ENCODE measurements around the gene POLR2J.
A peak's percentile ranks its signal among the peaks of the same experiment; 100 is the strongest.
"Not testable (repeated sequence)": the region's sequence is repeated elsewhere in the genome, so short reads cannot be mapped to it uniquely, and the experiment has no call there.

Gene POLR2J

GRCh38 chr7:102464577-102465280 is 14.0 kb downstream of the POLR2J start, which contains the start of the genes ALKBH4 and LRWD1:
Gene ALKBH4 (minus strand): TSS chr7:102464863. CDS start chr7:102464836, 27 bp downstream.
Gene LRWD1 (plus strand): TSS chr7:102464984. CDS start chr7:102465081, 97 bp downstream.
- DNase-seq = peak; percentile 92

GRCh38 chr7:102463841-102464576 is 14.7 kb downstream of the POLR2J start:
- no peak for DNase-seq

GRCh38 chr7:102460467-102460866 is 18.3 kb downstream of the POLR2J start:
- no peak for DNase-seq

- DNase-seq = no peak
These were observed 19.4 kb downstream of the POLR2J start for GRCh38 chr7:102459221-102459844.

DNA sequence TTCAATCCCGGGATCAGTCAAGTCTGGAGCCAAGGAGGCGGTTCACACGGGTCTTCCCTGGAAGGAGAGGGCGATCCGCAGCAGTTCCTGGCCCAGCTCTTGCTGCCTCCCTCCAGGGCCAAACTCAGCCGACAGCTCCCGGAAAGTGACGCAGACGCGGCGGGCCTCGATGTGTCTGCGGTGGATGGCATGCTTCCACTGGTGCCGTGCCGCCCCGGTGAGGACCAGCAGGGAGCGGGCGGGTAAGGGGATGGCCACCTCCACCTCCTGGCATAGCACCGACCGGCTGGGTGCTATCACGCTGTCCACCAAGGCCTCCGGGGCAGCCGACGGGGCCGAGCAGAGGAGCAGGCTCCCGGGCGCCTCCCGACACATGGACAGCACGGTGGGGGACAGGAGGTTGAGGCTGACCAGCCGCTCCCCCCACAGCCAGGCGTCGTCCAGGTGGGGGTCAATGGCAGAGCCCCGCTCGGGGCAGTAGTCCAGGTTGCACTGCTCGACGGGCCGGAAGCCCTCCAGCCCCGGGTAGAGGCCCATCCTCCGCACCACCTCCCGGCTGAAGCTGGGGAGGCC is 21.3 kb downstream of the POLR2J start:
- DNase-seq = no peak

DNA sequence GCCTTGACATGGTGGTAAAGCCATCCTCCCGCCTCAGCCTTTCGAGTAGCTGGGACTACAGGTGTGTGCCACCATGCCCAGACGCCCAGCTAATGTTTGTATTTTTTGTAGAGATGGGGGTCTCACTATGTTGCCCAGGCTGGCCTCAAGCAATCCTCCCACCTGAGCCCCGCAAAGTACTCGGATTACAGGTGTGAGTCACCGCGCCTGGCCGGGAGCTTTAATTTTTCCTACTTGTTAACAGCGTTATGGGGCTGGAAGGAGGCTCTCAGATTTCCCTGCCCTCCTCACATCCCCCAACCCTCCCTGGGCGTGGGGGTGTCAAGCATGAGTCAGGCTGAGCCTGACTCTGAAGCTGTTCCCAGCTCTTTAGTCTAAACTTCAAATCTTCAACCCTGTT is 22.4 kb downstream of the POLR2J start:
- no peak for DNase-seq

DNA sequence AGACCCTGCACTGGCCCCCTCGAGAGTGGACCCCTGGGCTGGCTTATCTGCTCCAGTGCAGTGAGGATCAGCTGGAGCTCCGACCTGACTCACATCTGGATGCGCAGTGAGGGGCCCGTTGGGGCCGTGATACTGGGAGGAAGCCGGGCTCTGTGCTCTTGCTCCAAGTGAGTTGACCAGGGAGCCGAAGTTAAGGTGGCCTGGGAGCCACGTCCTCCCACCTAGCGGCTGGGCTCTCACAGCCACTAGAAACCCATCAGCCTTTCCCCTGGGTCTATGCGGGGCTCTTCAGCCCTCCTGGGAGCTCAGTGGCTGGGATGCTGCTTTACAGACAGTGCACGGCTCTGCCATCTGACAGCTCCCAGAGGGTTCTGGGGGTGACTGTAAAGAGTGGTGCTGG is 23.1 kb downstream of the POLR2J start:
- DNase-seq = no peak

- not testable (repeated sequence) for DNase-seq
These were observed 23.8 kb downstream of the POLR2J start for GRCh38 chr7:102454932-102455331.

DNA sequence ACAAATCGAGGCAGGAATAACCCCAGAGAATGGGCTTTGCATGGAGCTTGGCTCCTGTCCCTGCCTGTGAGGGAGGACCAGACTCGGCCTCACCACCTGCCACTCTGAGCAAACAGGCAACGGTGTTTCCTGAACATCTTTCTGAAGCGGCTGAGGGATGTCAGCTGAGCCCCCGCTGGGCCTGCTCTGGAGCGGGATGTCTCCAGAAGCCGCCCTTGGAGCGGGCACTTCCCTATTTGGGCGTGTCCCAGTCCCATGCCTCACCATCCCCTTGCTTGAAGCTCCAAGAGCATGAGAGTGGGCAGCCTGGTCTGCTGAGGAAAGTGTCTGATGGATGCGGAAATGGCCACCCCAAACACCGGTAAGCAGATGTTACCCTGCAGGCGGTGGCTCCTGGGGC is 24.3 kb downstream of the POLR2J start:
- DNase-seq = no peak

DNA sequence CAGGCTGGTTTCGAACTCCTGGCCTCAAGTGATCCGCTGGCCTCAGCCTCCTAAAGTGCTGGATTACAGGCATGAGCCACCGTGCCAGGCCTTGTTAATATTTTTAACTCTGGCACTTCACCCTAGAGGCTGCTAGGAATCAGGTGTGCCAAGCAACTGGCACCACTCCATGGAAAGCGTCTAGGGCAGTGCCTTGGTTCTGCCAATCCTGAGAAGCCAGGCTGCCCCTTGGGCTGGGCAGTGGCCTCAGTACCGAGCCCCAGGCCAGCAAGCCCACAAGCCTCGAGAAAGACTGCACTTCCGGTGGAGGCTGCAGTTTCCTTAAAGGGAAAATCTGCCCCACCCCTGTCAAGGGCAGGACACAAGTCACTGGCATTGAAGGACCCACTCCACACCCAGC is 25.4 kb downstream of the POLR2J start:
- no peak for DNase-seq

- DNase-seq = no peak
These were observed 26.3 kb downstream of the POLR2J start for GRCh38 chr7:102452451-102452850.

DNA sequence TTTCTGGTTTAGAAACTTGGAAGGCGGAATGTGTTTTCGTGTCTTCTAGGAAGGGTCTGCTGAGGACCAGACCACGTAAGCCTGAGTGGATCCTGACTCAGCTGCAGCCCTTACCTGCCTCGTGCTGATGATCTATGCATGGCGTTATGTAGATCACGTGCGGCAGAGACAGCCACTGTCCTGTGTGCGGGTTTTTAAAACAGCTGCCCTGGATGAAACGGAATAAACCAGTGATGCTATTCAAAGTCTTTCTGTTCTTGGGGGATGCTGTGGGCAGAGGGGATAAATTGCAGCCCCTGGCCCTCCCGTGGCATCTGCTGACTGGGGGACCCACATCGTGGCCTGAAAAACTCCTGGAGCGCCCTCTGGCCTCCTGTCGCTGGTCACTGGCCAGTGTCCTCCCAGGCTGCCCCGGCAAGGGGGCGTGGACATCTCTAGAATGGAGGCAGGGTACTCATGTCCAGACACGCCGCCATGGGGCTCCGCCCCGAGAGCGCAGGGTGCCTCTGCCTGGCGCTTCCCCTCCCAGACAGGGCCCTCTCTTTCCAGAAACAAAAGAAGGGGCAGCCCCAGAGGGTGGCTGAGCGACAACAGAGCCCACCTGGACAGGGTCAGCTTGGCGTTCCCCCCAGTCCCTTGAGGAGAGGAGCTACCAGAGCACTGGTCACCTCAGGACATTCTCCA is 27.2 kb downstream of the POLR2J start:
- DNase-seq = no peak

- DNase-seq = no peak
These were observed 28.5 kb downstream of the POLR2J start for GRCh38 chr7:102450242-102450641.

- no peak for DNase-seq
These were observed 29.6 kb downstream of the POLR2J start for GRCh38 chr7:102449136-102449535.

- no peak for DNase-seq
These were observed 31.4 kb downstream of the POLR2J start for GRCh38 chr7:102447311-102447710.

DNA sequence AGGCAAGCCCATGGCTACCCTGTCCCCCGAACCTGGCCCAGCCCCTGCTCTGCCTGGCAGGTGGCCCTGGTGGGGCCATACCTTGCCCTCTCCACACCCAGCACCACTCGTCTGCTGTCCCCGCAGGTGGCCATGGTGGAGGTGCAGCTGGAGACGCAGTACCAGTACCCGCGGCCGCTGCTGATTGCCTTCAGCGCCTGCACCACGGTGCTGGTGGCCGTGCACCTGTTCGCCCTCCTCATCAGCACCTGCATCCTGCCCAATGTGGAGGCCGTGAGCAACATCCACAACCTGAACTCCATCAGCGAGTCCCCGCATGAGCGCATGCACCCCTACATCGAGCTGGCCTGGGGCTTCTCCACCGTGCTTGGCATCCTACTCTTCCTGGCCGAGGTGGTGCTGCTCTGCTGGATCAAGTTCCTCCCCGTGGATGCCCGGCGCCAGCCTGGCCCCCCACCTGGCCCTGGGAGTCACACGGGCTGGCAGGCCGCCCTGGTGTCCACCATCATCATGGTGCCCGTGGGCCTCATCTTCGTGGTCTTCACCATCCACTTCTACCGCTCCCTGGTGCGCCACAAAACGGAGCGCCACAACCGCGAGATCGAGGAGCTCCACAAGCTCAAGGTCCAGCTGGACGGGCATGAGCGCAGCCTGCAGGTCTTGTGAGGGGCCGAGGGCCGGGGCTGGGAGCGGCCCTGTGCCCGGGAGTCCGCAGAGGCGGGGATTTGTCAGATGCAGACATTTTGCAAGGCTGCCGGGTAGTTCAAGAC is 32.1 kb downstream of the POLR2J start:
- no peak for DNase-seq

GRCh38 chr7:102445674-102446071 is 33.0 kb downstream of the POLR2J start:
- DNase-seq = no peak

DNA sequence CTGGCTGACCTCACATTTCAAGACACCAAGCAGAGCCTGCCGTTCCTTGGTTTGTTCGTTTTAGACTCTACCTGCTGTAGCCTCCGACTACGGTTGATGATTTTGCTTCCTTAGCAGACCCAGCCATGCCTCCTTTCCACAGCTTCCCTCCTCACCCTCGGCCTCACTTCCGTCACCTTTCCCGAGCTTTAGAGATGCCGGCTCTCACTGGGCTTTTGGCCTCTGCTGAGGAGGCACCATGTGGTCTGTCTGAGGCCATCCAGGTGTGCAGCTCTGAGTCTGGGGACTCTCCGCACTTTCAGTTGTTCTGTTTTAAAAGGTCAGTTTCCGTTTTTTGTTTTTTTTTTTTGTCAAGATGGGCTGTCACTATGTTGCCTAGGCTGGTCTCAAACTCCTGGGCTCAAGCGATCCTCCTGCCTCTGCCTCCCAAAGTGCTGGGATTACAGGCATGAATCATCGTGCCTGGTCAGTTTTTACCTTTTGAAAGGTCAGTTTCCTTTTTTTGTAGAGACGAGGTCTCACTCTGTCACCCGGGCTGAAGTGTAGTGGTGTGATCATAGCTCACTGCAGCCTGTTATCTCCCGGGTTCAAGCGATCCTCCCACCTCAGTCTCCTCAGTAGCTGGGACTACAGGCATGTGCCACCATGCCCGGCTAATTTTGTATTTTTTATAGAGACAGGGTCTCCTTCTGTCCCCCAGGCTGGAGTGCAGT is 33.6 kb downstream of the POLR2J start:
- DNase-seq = no peak

GRCh38 chr7:102439963-102440795 is 38.5 kb downstream of the POLR2J start:
- DNase-seq = no peak

GRCh38 chr7:102436118-102436517 is 42.6 kb downstream of the POLR2J start:
- no peak for DNase-seq
